Stimulated activated naive CD8-positive, alpha-beta T cell treated with anti-CD3 and anti-CD28 coated beads, Interleukin-15, amount 100 ng/mL, for 72 hours (primary cell): Measurements from ENCODE around the gene CCDC144A.
"Not testable (repeated sequence)": the region's sequence is repeated elsewhere in the genome, so short reads cannot be mapped to it uniquely, and the experiment has no call there.

Source experiments
- ATAC-seq: fragments of 150-1000 bp; cut with Tn5 transposase; 2 replicates; pipeline ENCODE4 v1.10.0; 2021; ENCODE audit warnings: mild to moderate bottlenecking, moderate library complexity
- DNase-seq, 2 donors: peaks; one replicate each; pipeline ENCODE4 v3.0.0; 2021 to 2022
- H3K27ac Mint-ChIP-seq, 2 donors: one replicate each; pipeline ENCODE4 v1.8.0; 2022; ENCODE audit warnings: mild to moderate bottlenecking in 2 of 2, mixed read lengths in 2 of 2, moderate library complexity in 2 of 2
- H3K27me3 Mint-ChIP-seq: one replicate; pipeline ENCODE4 v1.8.0; 2022; ENCODE audit warnings: mixed read lengths
- H3K4me1 Mint-ChIP-seq: one replicate; pipeline ENCODE4 v1.8.0; 2022; ENCODE audit warnings: mild to moderate bottlenecking, mixed read lengths
- H3K4me3 Mint-ChIP-seq, 2 donors: one replicate each; pipeline ENCODE4 v1.8.0; 2022; ENCODE audit warnings: mild to moderate bottlenecking in 2 of 2, mixed read lengths in 2 of 2, moderate library complexity in 1 of 2
- H3K9me3 Mint-ChIP-seq, 2 donors: one replicate each; pipeline ENCODE4 v1.8.0; 2022; ENCODE audit warnings: mixed read lengths in 2 of 2

Gene CCDC144A, protein sequence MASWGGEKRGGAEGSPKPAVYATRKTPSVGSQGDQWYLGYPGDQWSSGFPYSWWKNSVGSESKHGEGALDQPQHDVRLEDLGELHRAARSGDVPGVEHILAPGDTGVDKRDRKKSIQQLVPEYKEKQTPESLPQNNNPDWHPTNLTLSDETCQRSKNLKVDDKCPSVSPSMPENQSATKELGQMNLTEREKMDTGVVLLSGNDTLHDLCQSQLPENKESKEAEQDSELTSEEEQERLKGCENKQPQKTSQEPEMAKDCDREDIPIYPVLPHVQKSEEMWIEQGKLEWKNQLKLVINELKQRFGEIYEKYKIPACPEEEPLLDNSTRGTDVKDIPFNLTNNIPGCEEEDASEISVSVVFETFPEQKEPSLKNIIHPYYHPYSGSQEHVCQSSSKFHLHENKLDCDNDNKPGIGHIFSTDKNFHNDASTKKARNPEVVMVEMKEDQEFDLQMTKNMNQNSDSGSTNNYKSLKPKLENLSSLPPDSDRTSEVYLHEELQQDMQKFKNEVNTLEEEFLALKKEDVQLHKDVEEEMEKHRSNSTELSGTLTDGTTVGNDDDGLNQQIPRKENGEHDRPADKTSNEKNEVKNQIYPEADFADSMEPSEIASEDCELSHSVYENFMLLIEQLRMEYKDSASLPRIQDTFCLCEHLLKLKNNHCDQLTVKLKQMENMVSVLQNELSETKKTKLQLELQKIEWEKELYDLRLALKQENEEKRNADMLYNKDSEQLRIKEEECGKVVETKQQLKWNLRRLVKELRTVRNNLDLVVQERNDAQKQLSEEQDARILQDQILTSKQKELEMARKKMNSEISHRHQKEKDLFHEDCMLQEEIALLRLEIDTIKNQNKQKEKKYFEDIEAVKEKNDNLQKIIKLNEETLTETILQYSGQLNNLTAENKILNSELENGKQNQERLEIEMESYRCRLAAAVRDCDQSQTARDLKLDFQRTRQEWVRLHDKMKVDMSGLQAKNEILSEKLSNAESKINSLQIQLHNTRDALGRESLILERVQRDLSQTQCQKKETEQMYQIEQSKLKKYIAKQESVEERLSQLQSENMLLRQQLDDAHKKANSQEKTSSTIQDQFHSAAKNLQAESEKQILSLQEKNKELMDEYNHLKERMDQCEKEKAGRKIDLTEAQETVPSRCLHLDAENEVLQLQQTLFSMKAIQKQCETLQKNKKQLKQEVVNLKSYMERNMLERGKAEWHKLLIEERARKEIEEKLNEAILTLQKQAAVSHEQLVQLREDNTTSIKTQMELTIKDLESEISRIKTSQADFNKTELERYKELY (N-terminal part only)

DNA sequence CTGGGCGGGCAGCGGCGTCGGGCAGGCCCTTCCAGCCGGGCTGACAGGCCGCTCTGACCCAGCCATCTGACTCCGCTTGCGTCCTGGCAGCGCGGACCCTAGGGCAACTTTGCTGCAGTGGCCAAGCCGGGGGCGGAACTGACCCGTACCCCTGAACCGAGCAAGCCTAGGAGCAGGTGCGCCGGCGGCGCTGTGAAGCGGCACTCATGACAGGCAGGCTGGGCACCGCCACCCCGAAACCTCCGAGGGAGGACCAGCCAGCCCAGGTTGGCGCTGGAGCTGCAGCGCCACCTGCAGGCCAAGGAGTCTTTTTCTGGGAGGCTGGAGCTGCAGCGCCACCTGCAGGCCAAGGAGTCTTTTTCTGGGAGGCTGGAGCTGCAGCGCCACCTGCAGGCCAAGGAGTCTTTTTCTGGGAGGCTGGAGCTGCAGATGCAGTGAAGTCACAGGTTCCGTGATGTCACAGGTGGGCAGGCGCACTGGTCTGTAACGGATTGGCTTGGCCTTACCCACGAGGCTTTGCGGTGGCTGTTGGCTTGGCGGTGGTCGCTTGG lies at the start of gene CCDC144A:
Gene CCDC144A (plus strand): TSS at position 511 of the 551 bp plus-strand sequence. CDS start 160 bp downstream, outside the sequence.
- not testable (repeated sequence) for H3K4me1 Mint-ChIP-seq, H3K9me3 Mint-ChIP-seq, H3K27ac Mint-ChIP-seq, H3K27me3 Mint-ChIP-seq
- peak within 1 kb of the TSS; percentile 9 to 34 for H3K4me3 Mint-ChIP-seq
- DNase-seq = peak; percentile 73 to 82
- peak; percentile 88 for ATAC-seq

DNA sequence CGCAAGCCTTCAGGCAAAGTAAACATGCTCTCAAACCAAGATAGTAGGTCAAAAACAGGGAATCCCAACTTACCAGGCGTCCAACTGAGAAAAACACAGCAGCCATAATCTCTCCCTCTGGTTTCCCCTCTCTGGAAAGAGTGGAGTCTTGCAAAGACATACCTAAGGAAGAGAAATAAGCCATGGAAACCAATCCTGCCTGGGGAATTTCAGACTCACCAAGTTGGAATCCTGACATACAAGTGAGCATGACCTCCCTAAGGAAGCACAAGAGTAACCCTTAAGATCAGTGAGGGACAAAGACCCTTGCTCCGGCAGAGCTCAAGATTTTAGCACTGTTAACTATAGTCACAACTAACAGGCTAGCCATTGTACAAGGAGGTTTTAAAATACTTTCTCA lies 40.5 kb upstream of the CCDC144A start:
- DNase-seq = no peak
- no peak overlapping the region for H3K4me3 Mint-ChIP-seq
- ATAC-seq = no peak
- H3K9me3 Mint-ChIP-seq = no peaks in the 10 kb centered on the region
- no peak overlapping the region for H3K27ac Mint-ChIP-seq
- H3K4me1 Mint-ChIP-seq = peaks cover 16% of the 10 kb centered on the region
- no peaks in the 10 kb centered on the region for H3K27me3 Mint-ChIP-seq

- no peaks in the 10 kb centered on the region for H3K27me3 Mint-ChIP-seq
- no peak overlapping the region for H3K27ac Mint-ChIP-seq
- ATAC-seq = no peak
- H3K4me3 Mint-ChIP-seq = no peak overlapping the region
- H3K4me1 Mint-ChIP-seq = peaks cover 16% of the 10 kb centered on the region
- H3K9me3 Mint-ChIP-seq = no peaks in the 10 kb centered on the region
- DNase-seq = no peak
These were observed 37.8 kb upstream of the CCDC144A start for GRCh38 chr17:16652252-16652651.

DNA sequence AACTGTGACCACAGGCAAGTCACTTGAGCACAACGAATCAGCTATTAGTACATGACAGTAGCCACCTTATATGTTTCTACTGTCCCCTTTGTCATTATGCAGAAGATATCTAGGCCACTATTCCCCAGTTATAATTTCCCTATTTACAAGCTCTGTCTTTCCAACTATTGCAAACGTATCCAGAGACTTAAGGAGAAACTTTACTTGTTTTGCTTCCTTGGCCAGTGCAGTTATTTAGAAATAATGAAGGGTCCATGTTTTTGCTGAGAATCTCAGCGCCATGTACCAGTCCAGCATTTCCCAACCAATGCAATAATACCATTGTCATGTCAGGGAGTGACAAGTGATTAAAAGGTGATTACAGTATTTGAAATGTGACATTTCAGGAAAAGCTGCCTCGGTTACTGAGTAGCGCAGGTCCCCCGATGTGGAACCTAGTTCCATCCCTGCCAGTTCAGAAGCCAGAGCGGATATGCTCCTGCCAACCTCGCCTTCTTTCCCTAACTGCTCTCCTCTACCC lies 37.1 kb upstream of the CCDC144A start:
- Mint-ChIP-seq H3K4me1 (peaks cover 16% of the 10 kb centered on the region), H3K27me3 (peaks cover 3% of the 10 kb centered on the region), H3K9me3 (no peaks in the 10 kb centered on the region), H3K4me3 (peak overlapping the region; percentile 93 to 96), H3K27ac (peak overlapping the region; percentile 44 to 97)
- DNase-seq (no peak), ATAC-seq (no peak)

DNA sequence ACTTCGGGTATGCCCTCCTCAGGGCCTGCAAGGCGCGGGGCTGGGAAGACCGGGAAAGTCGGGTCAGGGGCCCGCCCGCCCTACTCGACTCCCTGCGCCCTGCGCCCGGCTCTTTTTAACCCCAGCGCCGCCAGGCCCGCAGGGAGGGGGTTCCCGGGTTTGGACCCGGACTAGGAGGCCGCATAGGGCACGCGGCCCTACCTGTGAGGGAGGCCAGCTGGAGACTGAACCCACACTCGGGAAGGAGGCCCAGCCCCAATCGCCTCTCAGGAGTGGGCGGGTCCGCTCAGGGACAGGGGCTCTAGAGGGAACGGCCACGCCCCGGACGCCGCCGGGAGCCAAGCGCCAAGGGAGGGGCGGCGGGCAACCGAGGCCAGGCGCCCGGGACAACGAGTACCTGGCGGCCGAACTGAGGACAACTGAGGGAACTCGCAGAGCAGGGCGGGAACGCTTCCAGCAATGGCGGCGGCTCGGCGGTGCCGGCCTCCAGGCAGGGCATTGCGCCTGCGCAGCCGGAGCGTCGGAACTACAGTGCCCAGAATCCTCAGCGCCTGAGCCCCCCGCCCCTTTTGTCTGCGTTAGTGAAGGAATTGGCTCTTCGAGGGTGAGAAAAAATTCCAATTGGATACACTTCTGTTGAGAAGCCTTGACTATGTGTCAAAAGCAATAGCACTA lies 36.5 kb upstream of the CCDC144A start, which contains the start of gene ZNF624:
Gene ZNF624 (minus strand): TSS at position 484 of the 675 bp plus-strand sequence.
- Mint-ChIP-seq H3K9me3 (no peaks in the 10 kb centered on the region), H3K4me3 (peak within 1 kb of the TSS; percentile 93 to 96), H3K27ac (peak within 1 kb of the TSS; percentile 93 to 97), H3K27me3 (peaks cover 9% of the 10 kb centered on the region), H3K4me1 (peaks cover 16% of the 10 kb centered on the region)
- peak; percentile 85 to 89 for DNase-seq
- ATAC-seq = peak; percentile 98

DNA sequence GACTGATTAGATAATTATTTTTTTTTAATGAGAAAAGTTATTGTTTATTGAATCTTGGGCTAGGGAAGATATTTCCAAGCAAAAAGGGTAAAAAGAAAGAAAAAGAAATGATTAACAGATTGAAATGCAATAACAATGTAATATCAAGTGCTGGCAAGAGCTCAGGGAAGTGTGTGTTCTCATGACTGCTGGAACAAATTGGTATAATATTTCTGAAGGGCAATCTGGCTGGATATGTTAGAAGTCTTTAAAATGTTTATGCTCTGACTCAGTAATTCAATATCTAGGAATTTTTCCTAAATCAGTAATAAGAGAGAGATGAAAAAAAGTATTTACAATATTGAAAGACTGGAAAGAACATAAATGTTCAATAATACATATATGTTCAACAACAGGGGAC lies 28.8 kb upstream of the CCDC144A start:
- DNase-seq (no peak), ATAC-seq (no peak)
- peaks cover 0 to 3% of the 10 kb centered on the region in 2 donors for H3K9me3 Mint-ChIP-seq
- H3K27ac Mint-ChIP-seq = no peak overlapping the region
- H3K27me3 Mint-ChIP-seq = peaks cover 38% of the 10 kb centered on the region
- no peaks in the 10 kb centered on the region for H3K4me1 Mint-ChIP-seq
- no peak overlapping the region for H3K4me3 Mint-ChIP-seq

GRCh38 chr17:16662936-16663335 lies 27.1 kb upstream of the CCDC144A start:
- Mint-ChIP-seq H3K27ac (no peak overlapping the region), H3K4me3 (no peak overlapping the region), H3K9me3 (peaks cover 0 to 3% of the 10 kb centered on the region in 2 donors), H3K27me3 (peaks cover 50% of the 10 kb centered on the region), H3K4me1 (peaks cover 5% of the 10 kb centered on the region)
- no peak for ATAC-seq
- no peak for DNase-seq

GRCh38 chr17:16666553-16666906 lies 23.5 kb upstream of the CCDC144A start:
- not testable (repeated sequence) for H3K27ac Mint-ChIP-seq, H3K4me1 Mint-ChIP-seq, ATAC-seq, H3K9me3 Mint-ChIP-seq, DNase-seq
- peaks cover 52% of the 10 kb centered on the region for H3K27me3 Mint-ChIP-seq
- H3K4me3 Mint-ChIP-seq = peak overlapping the region; percentile 29 to 85

DNA sequence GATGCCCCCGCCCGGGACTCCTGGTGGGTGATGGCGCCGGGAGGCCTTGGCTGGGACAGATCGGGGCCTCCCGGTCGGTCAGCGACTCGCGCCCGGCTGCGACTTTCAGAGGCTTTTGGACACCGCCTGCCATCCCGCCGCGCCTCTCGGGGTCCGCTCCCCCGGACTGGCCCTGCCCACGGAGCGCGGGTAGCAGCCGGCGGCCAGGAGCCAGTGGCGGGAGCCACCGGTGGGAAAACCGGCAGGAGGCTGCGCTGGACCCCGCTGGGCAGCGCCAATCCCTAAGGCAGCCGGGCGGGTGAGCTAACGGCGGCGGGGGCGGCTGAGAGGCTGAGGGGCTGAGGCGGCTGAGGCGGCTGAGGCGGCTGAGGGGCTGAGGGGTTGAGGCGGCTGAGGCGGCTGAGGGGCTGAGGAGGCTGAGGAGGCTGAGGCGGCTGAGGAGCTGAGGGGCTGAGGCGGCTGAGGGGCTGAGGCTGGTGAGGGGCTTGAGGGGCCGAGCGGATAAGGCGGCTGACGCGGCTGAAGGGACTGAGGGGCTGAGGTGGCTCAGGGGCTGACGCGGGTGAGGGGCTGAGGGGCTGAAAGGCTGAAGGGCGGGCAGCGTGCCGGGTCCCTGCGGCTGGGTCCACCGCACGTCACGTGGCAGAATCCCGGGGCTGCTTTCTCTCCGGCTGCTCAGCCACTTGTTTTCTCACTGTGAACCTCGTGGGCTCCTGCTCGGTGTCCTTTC lies 23.0 kb upstream of the CCDC144A start:
- Mint-ChIP-seq H3K27me3 (peaks cover 49% of the 10 kb centered on the region), H3K4me3 (peak overlapping the region; percentile 81 to 85)
- peak in 1 of 2 donors; percentile 18 for DNase-seq
- not testable (repeated sequence) for H3K9me3 Mint-ChIP-seq, H3K4me1 Mint-ChIP-seq, H3K27ac Mint-ChIP-seq
- peak; percentile 59 for ATAC-seq

DNA sequence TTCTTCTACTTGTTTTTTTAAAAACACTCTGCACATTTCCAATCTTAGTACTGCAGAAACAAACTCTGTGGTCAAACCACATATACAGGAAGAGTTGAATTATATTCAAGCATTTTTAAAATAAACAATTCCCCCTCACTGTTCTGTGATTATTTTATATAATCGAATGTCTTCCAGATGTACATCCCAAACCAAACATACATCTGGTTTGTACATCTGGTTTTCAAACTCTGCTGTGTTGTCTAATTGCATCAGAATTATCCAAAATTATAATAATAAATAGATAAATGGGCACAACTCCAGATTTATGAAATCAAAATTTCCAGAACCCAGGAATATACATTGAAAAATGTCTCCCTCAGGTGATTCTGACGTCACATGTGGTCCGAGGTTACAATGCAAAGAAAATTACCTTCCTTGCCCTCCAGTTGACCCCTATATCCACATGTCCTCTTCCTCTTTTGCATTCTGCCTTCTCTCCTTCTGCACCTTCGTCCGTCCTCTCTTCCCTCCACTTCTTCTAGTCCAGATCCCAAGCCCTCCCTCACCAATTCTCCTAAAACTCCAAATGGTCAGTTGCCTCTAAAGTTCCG lies 13.3 kb upstream of the CCDC144A start:
- no peak overlapping the region for H3K27ac Mint-ChIP-seq
- ATAC-seq (no peak), DNase-seq (no peak)
- no peaks in the 10 kb centered on the region for H3K9me3 Mint-ChIP-seq
- no peak overlapping the region for H3K4me3 Mint-ChIP-seq
- no peaks in the 10 kb centered on the region for H3K4me1 Mint-ChIP-seq
- peaks cover 13% of the 10 kb centered on the region for H3K27me3 Mint-ChIP-seq

GRCh38 chr17:16683290-16684138 lies 6.5 kb upstream of the CCDC144A start:
- H3K4me1 Mint-ChIP-seq, DNase-seq, H3K9me3 Mint-ChIP-seq, H3K27ac Mint-ChIP-seq, ATAC-seq: not testable (repeated sequence)
- H3K4me3 Mint-ChIP-seq = peak overlapping the region in 1 of 2 donors; percentile 63
- H3K27me3 Mint-ChIP-seq = peaks cover 39% of the 10 kb centered on the region

DNA sequence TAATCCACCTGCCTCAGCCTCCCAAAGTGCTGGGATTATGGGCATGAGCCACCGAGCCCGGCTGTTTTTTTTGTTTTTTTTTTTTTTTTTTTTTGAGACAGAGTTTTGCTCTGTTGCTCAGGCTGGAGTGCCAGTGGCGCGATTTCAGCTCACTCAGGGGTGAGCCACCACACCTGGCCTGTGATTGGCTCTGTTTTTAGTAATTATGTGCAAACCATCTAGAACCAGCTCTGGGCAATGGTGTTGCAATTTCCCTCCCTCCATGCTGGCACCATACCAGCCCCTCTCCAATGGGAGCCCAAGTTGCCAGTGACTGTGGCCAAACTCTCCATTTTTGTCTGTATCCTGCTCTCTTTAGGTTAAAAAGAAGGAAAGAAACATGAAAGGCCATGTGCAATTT lies 4.0 kb upstream of the CCDC144A start:
- not testable (repeated sequence) for H3K9me3 Mint-ChIP-seq, H3K4me1 Mint-ChIP-seq, ATAC-seq, DNase-seq, H3K4me3 Mint-ChIP-seq, H3K27ac Mint-ChIP-seq
- H3K27me3 Mint-ChIP-seq = peaks cover 31% of the 10 kb centered on the region

GRCh38 chr17:16687151-16687550 lies 2.9 kb upstream of the CCDC144A start:
- H3K27me3 Mint-ChIP-seq = peaks cover 22% of the 10 kb centered on the region
- H3K4me1 Mint-ChIP-seq, H3K9me3 Mint-ChIP-seq, H3K4me3 Mint-ChIP-seq, H3K27ac Mint-ChIP-seq, DNase-seq, ATAC-seq: not testable (repeated sequence)
